ENCODE results near the gene RPTOR. TPM values are rescaled to one million over a fixed set of nuclear protein-coding genes. Genes with fewer than 3 reads are reported as not detected.
"Not testable (repeated sequence)": the region's sequence is repeated elsewhere in the genome, so short reads cannot be mapped to it uniquely, and the experiment has no call there.

RPTOR gene
- polyA plus RNA-seq, 4 donors: 3.2 to 16.5 (median 10.1) TPM

DNA sequence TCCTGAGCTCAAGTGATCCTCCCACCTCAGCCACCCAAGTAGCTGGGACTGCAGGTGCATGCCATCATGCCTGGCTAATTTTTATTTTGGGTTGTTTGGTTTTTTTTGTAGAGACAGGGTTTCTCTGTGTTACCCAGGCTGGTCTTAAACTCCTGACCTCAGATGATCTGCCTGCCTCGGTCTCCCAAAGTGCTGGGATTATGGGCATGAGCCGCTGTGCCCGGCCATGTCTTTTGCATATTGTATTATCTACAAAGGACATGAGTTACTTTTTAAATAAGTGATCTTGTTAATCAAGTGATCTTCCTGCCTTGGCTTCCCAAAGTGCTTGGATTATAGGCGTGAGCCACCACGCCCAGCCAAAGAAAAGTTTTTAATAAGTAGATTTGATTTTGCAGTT, 252.6 kb downstream of the RPTOR start:
- not testable (repeated sequence) for H3K27me3 ChIP-seq (ENCODE audit: control insufficient read depth in 3 of 3, insufficient read depth in 3 of 3, low read length in 3 of 3); FAIRE-seq; DNase-seq

DNA sequence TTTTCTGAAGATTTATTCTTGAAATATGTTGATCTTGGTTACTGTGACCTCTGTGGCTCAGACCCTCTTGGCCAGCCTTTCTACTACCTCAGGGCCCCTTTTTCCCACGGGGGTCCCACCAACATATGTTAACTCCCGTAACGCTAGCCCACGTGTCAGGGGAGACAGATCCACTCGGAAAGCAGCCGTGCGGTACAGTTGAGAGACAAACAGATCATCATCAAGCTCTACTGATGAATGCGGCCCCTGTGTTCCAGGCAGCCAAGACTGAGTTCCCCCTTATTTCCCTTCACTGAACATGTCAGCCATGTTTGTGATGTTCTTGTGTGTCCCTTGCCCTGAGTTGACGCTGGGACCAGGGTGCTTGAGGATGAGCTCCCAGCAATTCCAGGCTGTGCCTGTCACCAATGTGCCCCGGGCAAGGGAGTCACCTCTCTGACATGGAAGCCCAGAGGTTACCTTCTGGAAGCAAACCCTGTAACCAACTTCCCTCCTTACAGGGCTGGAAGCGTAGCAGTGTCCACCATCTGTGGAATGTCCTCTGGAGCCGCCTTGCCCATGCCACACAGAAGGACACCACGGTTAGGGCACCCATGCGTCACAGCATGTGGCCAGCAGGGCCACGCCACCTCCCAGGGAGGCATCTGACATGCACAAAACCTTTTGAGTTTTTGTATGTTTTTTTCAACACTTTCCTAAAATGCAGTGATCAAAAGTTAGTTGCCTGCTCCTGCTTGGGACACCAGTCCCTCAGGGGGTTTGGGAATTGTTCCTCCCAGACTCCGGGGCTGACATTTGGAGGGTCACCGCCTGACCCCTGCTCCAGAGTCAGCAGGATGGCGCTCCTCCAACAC, 253.3 kb downstream of the RPTOR start:
- Histone ChIP-seq H3K27me3 (ENCODE audit: control insufficient read depth in 3 of 3, insufficient read depth in 3 of 3, low read length in 3 of 3) (no peaks in the 10 kb centered on the region), H3K36me3 (ENCODE audit: control insufficient read depth in 3 of 3, insufficient read depth in 2 of 3, low read depth in 1 of 3, low read length in 3 of 3) (peaks cover 0 to 52% (median 0%) of the 10 kb centered on the region in 3 donors), H3K27ac (ENCODE audit: low read depth in 1 of 3, low read length in 2 of 3) (no peak overlapping the region), H3K9me3 (ENCODE audit: control insufficient read depth in 2 of 2, insufficient read depth in 1 of 2, low read depth in 1 of 2, low read length in 1 of 2) (peaks cover 0 to 14% of the 10 kb centered on the region in 2 donors), H3K4me1 (ENCODE audit: control insufficient read depth in 3 of 3, insufficient read depth in 2 of 3, low read depth in 1 of 3, low read length in 2 of 3) (no peaks in the 10 kb centered on the region), H3K4me3 (ENCODE audit: low read depth in 1 of 3, low read length in 3 of 3) (no peak overlapping the region)
- no peak for DNase-seq
- WGBS, 3 donors: 95 to 96% (median 95%) methylated on average over 18 of the region's 18 CpGs
- FAIRE-seq: no peak

More for the DNA sequence above, 252.6 kb downstream of the RPTOR start:
- H3K4me3 ChIP-seq (ENCODE audit: low read depth in 1 of 3, low read length in 3 of 3); H3K27ac ChIP-seq (ENCODE audit: low read depth in 1 of 3, low read length in 2 of 3); H3K4me1 ChIP-seq (ENCODE audit: control insufficient read depth in 3 of 3, insufficient read depth in 2 of 3, low read depth in 1 of 3, low read length in 2 of 3): not testable (repeated sequence)
- H3K9me3 ChIP-seq (ENCODE audit: control insufficient read depth in 2 of 2, insufficient read depth in 1 of 2, low read depth in 1 of 2, low read length in 1 of 2): peaks cover 0 to 14% of the 10 kb centered on the region in 2 donors
- peaks cover 0 to 53% (median 0%) of the 10 kb centered on the region in 3 donors for H3K36me3 ChIP-seq (ENCODE audit: control insufficient read depth in 3 of 3, insufficient read depth in 2 of 3, low read depth in 1 of 3, low read length in 3 of 3)
- 96 to 99% (median 97%) methylated on average over 5 of the region's 5 CpGs for WGBS, 3 donors

DNA sequence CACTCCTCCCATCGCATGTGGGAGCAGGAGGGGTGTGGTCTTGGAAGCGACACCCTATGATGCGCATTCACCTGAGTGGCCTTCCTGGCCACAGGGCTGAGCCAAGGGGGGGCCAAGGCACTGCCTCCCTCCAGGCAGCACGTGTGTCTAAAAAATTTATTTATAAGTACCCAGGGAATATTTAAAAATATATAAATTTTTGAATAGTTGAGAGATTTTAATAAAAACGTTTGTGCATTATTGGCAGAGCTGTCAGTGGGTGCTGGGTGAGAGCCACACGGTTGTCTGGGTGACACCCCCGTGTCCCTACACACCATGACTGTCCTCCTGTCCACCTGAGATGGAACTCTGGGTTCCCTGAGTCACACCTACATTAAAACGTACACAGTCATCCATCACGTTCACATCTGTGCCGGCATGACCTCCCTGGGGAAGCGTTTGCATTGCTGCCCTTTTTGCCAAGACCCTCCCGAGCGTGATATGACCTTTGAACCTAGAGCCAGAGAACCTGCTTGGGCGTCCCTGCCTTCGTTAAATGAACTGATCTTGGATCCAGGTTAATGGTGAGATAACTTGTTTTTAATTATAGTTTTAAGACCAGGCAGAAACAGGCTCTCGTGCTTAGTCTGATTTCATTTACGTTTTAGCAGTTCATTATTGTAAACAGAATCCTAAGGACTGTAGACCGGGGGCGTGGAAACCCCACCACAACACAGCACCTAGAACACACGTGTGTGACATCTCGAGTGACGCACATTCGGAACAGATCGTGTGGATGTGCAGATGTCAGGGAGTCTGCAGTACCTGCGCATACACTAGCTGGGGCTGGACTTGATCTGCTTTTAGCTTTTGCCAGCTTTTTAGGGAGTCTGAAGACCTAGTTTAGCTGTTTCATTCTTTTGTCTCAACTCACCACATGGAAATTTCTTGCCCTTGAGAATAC, 254.2 kb downstream of the RPTOR start:
- Histone ChIP-seq H3K27ac (ENCODE audit: low read depth in 1 of 3, low read length in 2 of 3) (no peak overlapping the region), H3K4me3 (ENCODE audit: low read depth in 1 of 3, low read length in 3 of 3) (no peak overlapping the region), H3K4me1 (ENCODE audit: control insufficient read depth in 3 of 3, insufficient read depth in 2 of 3, low read depth in 1 of 3, low read length in 2 of 3) (no peaks in the 10 kb centered on the region), H3K9me3 (ENCODE audit: control insufficient read depth in 2 of 2, insufficient read depth in 1 of 2, low read depth in 1 of 2, low read length in 1 of 2) (peaks cover 0 to 14% of the 10 kb centered on the region in 2 donors), H3K27me3 (ENCODE audit: control insufficient read depth in 3 of 3, insufficient read depth in 3 of 3, low read length in 3 of 3) (no peaks in the 10 kb centered on the region), H3K36me3 (ENCODE audit: control insufficient read depth in 3 of 3, insufficient read depth in 2 of 3, low read depth in 1 of 3, low read length in 3 of 3) (peaks cover 0 to 51% (median 0%) of the 10 kb centered on the region in 3 donors)
- FAIRE-seq (no peak), DNase-seq (no peak)
- 63 to 81% (median 69%) methylated on average over 25 of the region's 25 CpGs for WGBS, 3 donors

DNA sequence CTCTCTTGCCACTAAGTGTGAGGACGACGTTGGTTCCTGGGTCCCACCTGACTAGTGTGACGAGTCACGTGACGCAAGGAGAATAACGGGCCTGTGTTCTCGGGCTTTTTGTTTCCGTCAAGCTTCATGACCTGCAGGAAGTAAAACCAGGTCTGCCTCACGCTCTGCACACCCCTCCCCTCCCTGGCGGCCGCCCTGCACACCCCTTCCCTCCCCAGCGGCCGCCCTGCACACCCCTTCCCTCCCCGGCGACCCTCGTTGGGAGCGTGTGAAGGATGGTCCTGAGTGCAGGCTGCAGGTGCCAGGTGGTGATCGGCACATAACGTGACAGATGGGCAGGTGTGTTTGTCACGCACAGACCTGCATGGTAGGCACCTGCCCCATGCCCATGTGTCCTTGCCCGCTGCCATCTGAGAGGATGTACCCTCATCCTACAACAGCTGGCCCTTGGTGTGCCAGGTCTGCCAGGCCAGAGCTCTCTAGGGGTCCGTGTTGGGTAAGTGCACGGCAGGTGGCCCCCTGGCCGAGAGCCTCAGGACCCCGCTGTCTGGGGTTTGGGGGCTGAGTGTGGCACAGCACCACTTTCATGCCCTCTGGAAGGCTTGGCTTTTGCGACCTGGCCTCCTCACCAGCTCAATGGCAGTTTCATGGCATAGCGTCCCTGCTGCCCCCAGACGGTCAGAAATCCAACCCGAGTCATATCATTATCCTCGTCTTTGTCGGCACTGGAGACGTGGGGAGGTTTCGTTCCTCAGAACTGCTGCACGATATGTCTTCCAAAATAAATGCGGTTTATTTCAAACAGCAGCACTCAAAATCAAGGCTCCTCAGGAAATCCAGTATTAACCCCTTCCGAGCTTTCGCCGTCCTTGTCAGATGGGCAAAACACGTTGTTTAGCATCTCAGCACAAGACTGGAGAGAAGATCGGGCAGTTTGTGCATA, 255.2 kb downstream of the RPTOR start:
- FAIRE-seq (no peak), DNase-seq (no peak)
- Histone ChIP-seq H3K36me3 (ENCODE audit: control insufficient read depth in 3 of 3, insufficient read depth in 2 of 3, low read depth in 1 of 3, low read length in 3 of 3) (peaks cover 0 to 55% (median 0%) of the 10 kb centered on the region in 3 donors), H3K4me3 (ENCODE audit: low read depth in 1 of 3, low read length in 3 of 3) (no peak overlapping the region), H3K4me1 (ENCODE audit: control insufficient read depth in 3 of 3, insufficient read depth in 2 of 3, low read depth in 1 of 3, low read length in 2 of 3) (no peaks in the 10 kb centered on the region), H3K27ac (ENCODE audit: low read depth in 1 of 3, low read length in 2 of 3) (no peak overlapping the region), H3K27me3 (ENCODE audit: control insufficient read depth in 3 of 3, insufficient read depth in 3 of 3, low read length in 3 of 3) (no peaks in the 10 kb centered on the region), H3K9me3 (ENCODE audit: control insufficient read depth in 2 of 2, insufficient read depth in 1 of 2, low read depth in 1 of 2, low read length in 1 of 2) (peaks cover 0 to 14% of the 10 kb centered on the region in 2 donors)
- 90 to 94% (median 92%) methylated on average over 40 of the region's 40 CpGs for WGBS, 3 donors

DNA sequence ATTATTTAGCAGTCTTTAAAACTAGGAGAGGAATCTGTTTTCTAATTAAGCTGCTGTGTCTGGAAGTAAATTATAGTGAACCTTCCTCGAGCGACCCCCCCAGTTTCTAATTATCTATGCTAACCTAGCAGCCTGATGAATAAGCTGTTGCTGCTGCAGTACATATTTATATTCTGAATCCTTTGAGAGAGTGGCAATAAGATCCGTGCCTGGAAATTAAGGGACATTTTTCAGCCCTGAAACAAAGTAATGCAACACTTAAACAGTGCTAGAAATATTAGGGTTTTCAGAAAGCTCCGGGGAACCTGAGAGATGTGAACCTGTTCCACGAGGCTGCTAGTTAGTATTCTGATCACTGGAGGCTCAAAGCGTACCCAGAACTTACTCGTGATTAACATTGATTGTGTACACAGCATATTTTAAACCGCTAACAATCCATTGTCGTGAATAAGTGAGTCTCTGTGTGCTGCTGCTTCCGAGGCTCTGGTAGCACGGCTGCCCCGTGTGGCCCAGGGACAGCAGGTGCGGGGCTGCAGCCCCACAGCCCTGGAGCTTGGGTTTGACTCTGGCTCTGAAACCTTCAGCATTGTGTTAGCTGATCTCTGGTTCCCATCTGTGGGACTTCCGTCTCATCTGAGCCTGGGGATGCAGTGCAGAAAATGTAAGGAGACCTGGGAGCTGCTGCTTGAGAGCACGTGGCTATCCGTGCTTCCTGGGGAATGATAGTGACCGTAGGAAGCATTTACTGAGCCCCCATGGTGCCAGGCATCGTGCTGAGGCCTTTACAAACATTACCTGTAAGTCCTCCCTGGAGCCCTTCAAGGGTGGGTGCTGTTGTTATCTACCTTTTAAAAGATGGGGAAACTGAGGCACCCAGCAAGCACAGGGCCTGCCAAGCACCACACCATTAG, 256.1 kb downstream of the RPTOR start:
- DNase-seq (no peak), FAIRE-seq (no peak)
- no peaks in the 10 kb centered on the region for H3K4me1 ChIP-seq (ENCODE audit: control insufficient read depth in 3 of 3, insufficient read depth in 2 of 3, low read depth in 1 of 3, low read length in 2 of 3)
- peaks cover 0 to 10% of the 10 kb centered on the region in 2 donors for H3K9me3 ChIP-seq (ENCODE audit: control insufficient read depth in 2 of 2, insufficient read depth in 1 of 2, low read depth in 1 of 2, low read length in 1 of 2)
- H3K27ac ChIP-seq (ENCODE audit: low read depth in 1 of 3, low read length in 2 of 3): no peak overlapping the region
- no peak overlapping the region for H3K4me3 ChIP-seq (ENCODE audit: low read depth in 1 of 3, low read length in 3 of 3)
- WGBS, 3 donors: 94 to 95% (median 94%) methylated on average over 18 of the region's 18 CpGs
- H3K27me3 ChIP-seq (ENCODE audit: control insufficient read depth in 3 of 3, insufficient read depth in 3 of 3, low read length in 3 of 3): no peaks in the 10 kb centered on the region
- H3K36me3 ChIP-seq (ENCODE audit: control insufficient read depth in 3 of 3, insufficient read depth in 2 of 3, low read depth in 1 of 3, low read length in 3 of 3): peaks cover 0 to 57% (median 0%) of the 10 kb centered on the region in 3 donors

DNA sequence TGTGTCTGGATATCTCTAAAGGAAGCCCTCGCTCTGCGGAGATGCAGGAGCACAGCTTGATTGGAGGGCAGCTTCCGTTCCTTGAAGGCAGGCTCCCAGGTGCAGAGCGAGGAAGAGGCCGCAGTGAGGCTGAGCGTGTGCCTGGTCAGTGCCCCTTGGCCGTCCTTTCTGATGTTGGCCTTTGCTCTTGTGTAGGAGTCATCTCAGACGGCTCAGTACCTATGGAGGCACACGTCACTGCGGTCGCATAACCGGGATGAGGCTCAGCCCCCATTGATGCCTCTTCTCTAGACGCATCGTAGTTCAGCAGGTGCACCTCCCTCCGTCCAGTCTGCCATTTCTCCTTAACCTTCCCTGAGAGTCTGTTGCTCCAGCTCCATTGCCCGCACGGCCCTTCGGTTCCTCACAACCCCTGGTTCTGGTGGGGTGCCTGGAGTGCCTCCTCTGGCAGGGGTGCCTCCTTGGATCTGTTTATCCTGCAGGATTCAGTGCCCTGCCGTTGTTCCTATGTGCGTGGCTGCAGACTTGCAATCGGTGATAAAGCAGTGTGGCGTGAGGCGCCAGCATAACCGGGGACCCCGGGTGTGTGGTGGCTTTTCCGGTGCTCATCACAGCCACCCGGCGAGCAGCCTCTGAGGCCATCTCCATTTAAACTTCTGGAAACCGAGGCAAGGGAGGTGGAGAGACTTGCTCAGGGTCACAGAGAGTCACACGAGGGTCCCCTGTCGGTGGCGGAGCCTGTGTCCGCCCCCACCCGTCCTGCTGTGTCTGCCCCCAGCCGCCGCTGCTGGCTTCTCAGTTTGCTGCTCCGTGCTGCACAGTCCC, 258.2 kb downstream of the RPTOR start:
- Histone ChIP-seq H3K36me3 (ENCODE audit: control insufficient read depth in 3 of 3, insufficient read depth in 2 of 3, low read depth in 1 of 3, low read length in 3 of 3) (peaks cover 0 to 53% (median 0%) of the 10 kb centered on the region in 3 donors), H3K4me1 (ENCODE audit: control insufficient read depth in 3 of 3, insufficient read depth in 2 of 3, low read depth in 1 of 3, low read length in 2 of 3) (no peaks in the 10 kb centered on the region), H3K27me3 (ENCODE audit: control insufficient read depth in 3 of 3, insufficient read depth in 3 of 3, low read length in 3 of 3) (no peaks in the 10 kb centered on the region), H3K27ac (ENCODE audit: low read depth in 1 of 3, low read length in 2 of 3) (no peak overlapping the region), H3K9me3 (ENCODE audit: control insufficient read depth in 2 of 2, insufficient read depth in 1 of 2, low read depth in 1 of 2, low read length in 1 of 2) (peaks cover 0 to 17% of the 10 kb centered on the region in 2 donors), H3K4me3 (ENCODE audit: low read depth in 1 of 3, low read length in 3 of 3) (no peak overlapping the region)
- 96 to 98% (median 96%) methylated on average over 37 of the region's 37 CpGs for WGBS, 3 donors
- FAIRE-seq (no peak), DNase-seq (no peak)

Measured in small intestine (tissue), 7 donors.